ENCODE results near the gene PIPOX.

PIPOX gene

GRCh38 chr17:29099527-29099926 lies 56.6 kb downstream of the PIPOX start:
- H3K4me3 ChIP-seq (replicated peaks in 1 of 2; ENCODE audit: low read depth in 2 of 2, low read length in 2 of 2), result no peak overlapping the region
- TF ChIP-seq CTCF (IDR thresholded peaks at IDR 0.05; ENCODE audit: low read depth, low read length), result no peak
- DNase-seq (ENCODE audit: low read depth in 2 of 2), result no peak

- no peak overlapping the region for H3K4me3 ChIP-seq (replicated peaks in 1 of 2; ENCODE audit: low read depth in 2 of 2, low read length in 2 of 2)
- no peak for DNase-seq (ENCODE audit: low read depth in 2 of 2)
- no peak for TF ChIP-seq CTCF (IDR thresholded peaks at IDR 0.05; ENCODE audit: low read depth, low read length)
Measured at GRCh38 chr17:29100296-29100695, 57.4 kb downstream of the PIPOX start.

- no peak for DNase-seq (ENCODE audit: low read depth in 2 of 2)
- no peak for TF ChIP-seq CTCF (IDR thresholded peaks at IDR 0.05; ENCODE audit: low read depth, low read length)
- no peak overlapping the region for H3K4me3 ChIP-seq (replicated peaks in 1 of 2; ENCODE audit: low read depth in 2 of 2, low read length in 2 of 2)
Measured at GRCh38 chr17:29102046-29102445, 59.1 kb downstream of the PIPOX start.

- no peak for TF ChIP-seq CTCF (IDR thresholded peaks at IDR 0.05; ENCODE audit: low read depth, low read length)
- H3K4me3 ChIP-seq (replicated peaks in 1 of 2; ENCODE audit: low read depth in 2 of 2, low read length in 2 of 2), result no peak overlapping the region
- no peak for DNase-seq (ENCODE audit: low read depth in 2 of 2)
Measured at GRCh38 chr17:29102741-29103181, 59.8 kb downstream of the PIPOX start.

GRCh38 chr17:29103341-29103740 lies 60.4 kb downstream of the PIPOX start:
- no peak for TF ChIP-seq CTCF (IDR thresholded peaks at IDR 0.05; ENCODE audit: low read depth, low read length)
- H3K4me3 ChIP-seq (replicated peaks in 1 of 2; ENCODE audit: low read depth in 2 of 2, low read length in 2 of 2), result no peak overlapping the region
- DNase-seq (ENCODE audit: low read depth in 2 of 2), result no peak

All from cardiac fibroblast (primary cell).